NCI-H2227 (cell line): Measurements from ENCODE around the gene TLR9.
"Not testable (repeated sequence)": the region's sequence is repeated elsewhere in the genome, so short reads cannot be mapped to it uniquely, and the experiment has no call there.

Experiments
- DNase-seq: peaks from one replicate; lab custom pipeline; 2025; ENCODE audit not compliant: unreplicated experiment; lab: John Stamatoyannopoulos, UW

Gene TLR9, protein sequence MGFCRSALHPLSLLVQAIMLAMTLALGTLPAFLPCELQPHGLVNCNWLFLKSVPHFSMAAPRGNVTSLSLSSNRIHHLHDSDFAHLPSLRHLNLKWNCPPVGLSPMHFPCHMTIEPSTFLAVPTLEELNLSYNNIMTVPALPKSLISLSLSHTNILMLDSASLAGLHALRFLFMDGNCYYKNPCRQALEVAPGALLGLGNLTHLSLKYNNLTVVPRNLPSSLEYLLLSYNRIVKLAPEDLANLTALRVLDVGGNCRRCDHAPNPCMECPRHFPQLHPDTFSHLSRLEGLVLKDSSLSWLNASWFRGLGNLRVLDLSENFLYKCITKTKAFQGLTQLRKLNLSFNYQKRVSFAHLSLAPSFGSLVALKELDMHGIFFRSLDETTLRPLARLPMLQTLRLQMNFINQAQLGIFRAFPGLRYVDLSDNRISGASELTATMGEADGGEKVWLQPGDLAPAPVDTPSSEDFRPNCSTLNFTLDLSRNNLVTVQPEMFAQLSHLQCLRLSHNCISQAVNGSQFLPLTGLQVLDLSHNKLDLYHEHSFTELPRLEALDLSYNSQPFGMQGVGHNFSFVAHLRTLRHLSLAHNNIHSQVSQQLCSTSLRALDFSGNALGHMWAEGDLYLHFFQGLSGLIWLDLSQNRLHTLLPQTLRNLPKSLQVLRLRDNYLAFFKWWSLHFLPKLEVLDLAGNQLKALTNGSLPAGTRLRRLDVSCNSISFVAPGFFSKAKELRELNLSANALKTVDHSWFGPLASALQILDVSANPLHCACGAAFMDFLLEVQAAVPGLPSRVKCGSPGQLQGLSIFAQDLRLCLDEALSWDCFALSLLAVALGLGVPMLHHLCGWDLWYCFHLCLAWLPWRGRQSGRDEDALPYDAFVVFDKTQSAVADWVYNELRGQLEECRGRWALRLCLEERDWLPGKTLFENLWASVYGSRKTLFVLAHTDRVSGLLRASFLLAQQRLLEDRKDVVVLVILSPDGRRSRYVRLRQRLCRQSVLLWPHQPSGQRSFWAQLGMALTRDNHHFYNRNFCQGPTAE

GRCh38 chr3:52225452-52226228 is at the start of gene TLR9:
TLR9 (minus strand) TSS chr3:52225645; CDS start chr3:52225529, 116 bp downstream.
- no peak for DNase-seq

DNA sequence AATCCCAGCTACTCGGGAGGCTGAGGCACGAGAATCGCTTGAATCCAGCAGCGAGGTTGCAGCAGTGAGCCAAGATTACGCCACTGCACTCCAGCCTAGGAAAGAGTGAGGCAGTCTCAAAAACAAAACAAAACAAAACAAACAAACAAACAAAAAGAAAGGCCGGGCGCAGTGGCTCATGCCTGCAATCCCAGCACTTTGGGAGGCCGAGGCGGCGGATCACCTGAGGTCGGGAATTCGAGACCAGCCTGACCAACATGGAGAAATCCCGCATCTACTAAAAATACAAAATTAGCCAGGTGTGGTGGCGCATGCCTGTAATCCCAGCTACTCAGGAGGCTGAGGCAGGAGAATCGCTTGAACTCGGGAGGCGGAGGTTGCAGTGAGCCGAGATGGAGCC is 49.3 kb upstream of the TLR9 start:
- not testable (repeated sequence) for DNase-seq

DNA sequence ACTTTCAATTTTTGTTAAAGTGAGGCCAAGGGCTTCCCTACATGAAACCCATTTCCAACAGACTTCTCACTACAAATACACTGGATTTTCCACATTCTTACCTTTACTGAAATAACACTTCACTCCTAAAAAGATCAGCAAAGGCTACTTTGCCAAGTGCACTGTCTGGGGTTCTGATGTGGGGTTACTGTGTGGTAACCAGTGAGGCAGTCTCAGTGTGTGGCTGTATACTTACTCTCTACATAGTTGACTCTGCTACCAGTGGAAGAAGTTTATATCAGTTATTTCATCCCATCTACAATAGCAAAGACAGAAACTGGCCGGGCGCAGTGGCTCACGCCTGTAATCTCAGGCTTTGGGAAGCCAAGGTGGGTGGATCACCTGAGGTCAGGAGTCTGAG is 47.4 kb upstream of the TLR9 start:
- DNase-seq, result no peak

- DNase-seq, result not testable (repeated sequence)
These were observed 46.7 kb upstream of the TLR9 start for GRCh38 chr3:52272172-52272571.

DNA sequence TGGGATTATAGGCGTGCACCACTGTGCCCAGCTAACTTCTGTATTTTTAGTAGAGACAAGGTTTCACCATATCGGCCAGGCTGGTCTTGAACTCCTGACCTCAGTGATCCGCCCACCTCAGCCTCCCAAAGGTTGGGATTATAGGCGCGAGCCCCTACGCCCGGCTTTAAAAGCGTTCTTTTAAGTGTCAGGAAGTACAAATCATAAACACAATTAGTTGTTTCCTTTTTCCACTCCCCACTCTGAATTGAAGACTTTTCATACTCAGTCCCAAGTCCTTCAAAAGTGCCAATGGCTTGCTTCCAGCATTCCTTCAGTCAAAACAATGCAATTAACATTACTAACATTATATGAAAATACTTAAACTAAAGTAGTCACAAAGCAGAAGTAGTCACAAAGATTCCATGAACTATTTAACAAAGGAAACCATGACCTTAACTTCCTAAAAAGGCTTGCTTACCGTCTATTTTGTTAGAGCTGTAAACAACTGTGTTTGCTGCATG is 44.9 kb upstream of the TLR9 start:
- no peak for DNase-seq

DNA sequence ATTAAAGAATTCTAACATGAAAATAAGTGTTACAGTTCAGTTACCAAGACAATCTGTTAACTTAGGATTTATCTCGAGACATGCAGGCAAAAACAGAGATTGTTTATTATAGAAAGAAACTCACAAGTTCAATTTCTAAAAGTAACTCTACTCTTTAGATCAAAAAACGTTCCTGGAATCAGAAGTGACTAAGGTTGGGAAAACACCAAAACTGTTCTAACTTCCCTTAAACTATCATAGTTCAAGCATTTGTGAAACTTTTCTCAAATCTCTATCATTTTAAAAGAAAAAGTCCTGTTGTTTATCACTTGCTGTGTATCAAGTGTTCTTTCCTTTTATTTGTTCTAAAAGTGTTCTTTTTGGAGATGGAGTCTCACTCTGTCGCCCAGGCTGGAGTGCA is 44.3 kb upstream of the TLR9 start:
- no peak for DNase-seq

DNA sequence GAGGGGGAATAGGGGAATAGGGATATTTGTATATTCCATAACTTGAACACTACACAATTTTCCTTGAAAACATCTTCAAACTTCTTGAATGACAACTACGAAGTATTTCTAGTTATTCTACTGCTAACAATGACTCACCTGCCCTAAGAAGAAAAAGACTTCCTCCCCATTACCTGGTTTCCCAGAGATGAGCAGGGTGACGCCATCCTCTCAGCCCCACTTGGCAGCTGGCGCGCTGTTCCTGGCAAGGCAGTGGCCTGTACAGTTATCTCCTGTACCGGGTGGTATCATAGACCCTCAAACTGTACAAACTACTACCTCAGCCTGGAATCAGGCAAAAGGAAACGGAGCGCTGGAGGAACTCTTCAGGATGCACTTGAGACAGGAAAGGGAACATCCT is 42.6 kb upstream of the TLR9 start:
- no peak for DNase-seq

- no peak for DNase-seq
These were observed 39.9 kb upstream of the TLR9 start for GRCh38 chr3:52265387-52265786.

DNA sequence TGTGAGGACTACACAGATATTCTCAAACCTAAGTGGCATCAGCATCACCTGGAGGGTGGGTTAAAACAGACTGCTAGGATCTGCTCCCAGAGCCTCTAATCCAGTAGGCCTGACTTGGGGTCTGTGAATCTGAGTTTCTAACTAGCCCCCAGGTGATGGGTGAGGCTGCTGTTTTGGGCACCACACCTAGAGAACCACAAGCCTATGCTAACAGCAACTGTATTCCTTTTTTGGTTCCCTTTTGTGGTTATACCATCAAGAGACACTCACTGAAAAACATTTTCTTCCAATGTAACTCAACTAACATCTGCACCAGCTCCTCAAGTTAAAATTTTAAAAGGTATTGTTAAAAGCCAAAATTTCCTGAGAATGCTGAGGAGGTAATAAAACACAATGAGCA is 37.0 kb upstream of the TLR9 start:
- no peak for DNase-seq

DNA sequence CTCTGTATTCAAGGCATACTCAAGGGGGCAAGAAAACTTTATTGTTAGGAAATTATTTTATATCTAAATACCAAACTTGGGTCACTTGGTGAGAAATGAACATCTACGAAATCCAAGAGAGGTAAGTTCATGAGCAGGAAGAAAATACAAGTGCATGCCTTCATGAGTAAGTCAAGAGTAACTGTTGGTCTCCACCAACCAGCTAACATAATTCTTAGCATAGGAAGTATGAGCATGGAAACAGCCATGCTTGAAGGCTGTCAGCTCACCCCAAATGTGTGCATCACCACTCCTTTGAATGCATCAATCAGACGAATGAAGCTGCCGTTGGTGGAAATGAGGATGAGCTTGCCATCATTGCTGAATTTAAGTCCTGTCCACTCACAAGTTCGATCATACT is 34.0 kb upstream of the TLR9 start:
- no peak for DNase-seq

- no peak for DNase-seq
These were observed 33.6 kb upstream of the TLR9 start for GRCh38 chr3:52259035-52259434.

DNA sequence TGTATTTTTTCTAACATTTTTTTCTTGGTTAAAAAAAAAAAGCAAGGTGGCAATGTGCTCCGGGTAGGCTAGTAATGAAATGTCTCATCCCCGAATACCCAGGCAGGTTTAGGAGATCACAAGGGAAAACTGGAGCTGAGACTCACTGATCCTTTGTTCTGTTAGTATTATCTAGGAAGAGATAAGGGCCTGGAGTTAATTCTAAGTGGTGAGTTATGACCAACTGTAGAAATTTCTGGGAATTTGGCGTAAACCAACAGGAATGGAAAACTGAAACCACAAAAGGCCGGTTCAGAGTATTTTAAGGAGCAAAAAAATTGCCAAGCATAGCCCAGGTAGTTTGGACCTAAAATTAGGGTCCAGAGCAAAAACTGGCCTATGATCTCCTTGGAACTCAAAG is 32.5 kb upstream of the TLR9 start:
- DNase-seq, result no peak

DNA sequence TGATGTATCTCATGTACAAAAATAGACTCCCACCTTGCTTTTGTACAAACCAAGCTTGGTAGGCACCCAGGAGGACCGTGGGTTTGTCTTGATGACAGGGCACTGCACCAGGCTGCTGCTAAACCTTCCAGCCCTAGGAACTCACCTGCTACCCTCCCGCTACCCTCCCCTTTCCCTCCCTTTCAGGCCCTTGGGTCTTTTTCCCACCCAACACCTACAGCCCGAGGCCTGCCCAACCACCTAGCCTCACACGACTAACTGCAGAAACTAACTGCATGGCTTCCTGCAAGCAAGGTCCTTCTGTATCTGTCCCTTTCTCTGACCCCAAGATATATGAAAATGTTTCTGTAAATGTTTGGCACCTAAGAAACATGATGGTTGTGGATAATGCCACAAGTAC is 31.2 kb upstream of the TLR9 start:
- no peak for DNase-seq

DNA sequence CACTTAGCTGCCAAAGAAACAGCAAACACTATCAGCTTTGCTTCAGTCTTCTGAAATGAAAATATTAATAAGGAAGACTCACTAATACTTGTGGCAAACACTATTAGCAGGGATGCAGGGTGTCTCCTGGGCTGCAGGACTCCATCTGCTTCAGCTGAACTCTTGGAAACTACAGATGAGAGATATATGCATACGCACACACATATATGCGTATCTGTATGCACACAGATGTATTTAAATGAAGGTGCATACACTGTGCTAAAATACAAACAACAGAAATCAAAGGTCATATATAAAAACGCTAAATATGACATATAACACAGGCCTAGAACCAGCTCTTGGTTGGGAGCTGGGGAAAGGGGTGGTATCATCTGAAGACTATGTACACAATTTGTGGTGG is 30.7 kb upstream of the TLR9 start:
- no peak for DNase-seq

GRCh38 chr3:52254608-52255007 is 29.2 kb upstream of the TLR9 start:
- no peak for DNase-seq

DNA sequence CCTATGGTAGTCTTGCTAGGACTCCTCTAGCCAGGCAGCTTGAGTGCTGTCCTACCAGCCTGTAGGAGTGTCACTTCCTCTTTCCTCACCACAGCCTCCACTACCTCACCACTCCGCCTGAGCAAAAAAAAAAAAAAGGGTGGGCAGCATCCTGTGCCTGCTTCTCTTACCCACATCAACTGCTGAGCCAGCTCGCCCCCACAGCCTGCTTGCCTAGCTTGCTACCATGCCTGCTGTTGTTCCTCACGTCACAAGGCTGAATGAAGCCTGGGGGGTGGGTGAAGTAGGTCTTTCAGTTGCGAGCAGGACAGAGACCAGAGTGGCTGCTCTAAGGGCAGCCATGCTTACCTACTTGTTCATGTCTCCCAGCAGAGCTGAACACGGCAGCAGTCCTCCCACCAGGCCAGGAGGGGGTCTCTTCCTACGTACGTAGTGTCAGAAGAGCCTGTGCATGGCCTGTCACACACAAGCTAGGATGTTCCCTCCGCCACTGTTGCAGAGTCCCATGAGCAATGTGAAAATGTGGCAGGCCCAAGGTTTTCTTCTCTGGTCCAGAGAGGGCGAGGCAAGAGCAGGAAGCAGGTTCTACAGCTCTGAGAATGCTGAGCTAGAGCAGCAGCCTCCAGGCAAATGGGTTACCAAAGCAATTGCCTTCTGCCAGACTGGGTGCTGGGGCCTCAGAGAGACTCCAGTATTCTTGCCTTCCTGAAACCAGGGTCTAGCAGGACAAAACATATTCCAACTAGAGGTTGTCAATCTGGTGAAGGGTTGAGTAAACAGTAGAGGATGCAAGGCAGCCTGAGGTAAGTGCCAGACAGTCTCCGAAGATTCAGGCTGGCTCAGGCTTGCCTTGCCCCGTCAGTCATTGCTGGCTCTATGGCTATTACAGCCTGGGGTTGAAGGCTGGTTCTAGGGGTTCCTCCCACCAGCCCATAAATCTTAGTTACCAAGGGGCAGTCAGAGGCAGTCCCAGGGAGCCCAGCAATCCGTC is 28.2 kb upstream of the TLR9 start:
- no peak for DNase-seq

- no peak for DNase-seq
These were observed 24.7 kb upstream of the TLR9 start for GRCh38 chr3:52250122-52250521.

DNA sequence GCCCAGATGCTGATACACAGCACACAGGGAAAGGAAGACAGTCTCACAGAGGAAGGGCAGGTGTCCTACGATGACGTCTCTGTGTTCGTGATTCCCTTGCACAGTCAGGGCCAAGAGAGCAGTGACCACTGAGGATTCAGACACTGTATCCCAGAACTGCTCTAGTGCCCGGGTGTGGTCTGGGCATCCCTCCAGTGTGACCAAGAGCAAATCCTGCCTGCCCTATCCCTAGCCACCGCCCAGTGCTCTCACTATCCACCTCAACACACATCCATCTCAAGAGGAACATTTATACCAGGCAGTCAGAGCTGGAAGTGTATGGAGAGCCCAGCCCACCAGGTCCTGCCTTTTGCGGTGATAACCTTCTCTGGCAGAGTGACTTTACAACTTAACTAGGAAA is 24.2 kb upstream of the TLR9 start:
- no peak for DNase-seq

DNA sequence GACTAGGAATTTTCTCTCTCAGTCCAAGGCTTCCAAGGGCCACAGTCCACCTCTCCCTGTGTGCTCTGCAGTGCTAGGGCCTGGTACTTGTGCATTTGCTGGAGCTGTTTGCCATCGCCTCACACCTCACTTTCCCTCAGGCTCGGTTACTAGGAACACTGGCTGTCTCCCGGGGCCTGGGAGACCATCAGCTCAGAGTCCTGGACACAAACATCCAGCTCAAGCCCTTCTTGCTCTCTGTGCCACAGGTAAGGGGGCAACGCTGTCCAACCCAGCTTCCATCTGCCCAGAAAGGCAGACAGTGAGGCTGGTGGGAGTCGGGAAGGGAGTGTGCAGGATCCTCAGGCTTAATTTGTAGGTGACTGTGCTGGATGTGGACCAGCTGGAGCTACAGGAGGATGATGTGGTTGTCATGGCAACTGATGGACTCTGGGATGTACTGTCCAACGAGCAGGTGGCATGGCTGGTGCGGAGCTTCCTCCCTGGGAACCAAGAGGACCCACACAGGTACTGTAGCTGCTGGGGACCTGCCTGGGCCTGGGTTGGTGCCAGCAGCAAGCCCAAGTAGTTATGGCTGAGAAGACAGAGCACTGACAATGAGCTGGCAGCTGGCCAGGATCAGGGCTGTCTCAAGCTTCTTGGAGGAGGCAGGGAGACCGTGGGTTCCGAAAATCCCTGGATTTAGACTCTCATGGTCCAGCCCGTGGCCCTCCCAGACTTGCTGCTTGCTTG is 23.5 kb upstream of the TLR9 start:
- peak; percentile 37 for DNase-seq
